ENCODE data around the gene GALNT18. TPM values are rescaled to one million over a fixed set of nuclear protein-coding genes. Genes with fewer than 3 reads are reported as not detected.

Gene GALNT18
- total RNA-seq, 1 experiment from 2014 or later = 14.1 TPM

- intact Hi-C loops (cut with micrococcal nuclease) = loop anchor here (10.0 kb wide), 1 partner anchor 244 kb away; the partner anchor contains the start of gene GALNT18
- Mint-ChIP-seq H3K4me3 (ENCODE audit: unreplicated experiment) (no peak overlapping the region), H3K27me3 (ENCODE audit: insufficient read depth, unreplicated experiment) (no peaks in the 10 kb centered on the region), H3K9me3 (ENCODE audit: unreplicated experiment) (no peaks in the 10 kb centered on the region), H3K4me1 (ENCODE audit: insufficient read depth, unreplicated experiment) (no peaks in the 10 kb centered on the region), H3K36me3 (ENCODE audit: insufficient read depth, unreplicated experiment) (peaks cover 6% of the 10 kb centered on the region), H3K27ac (ENCODE audit: low read depth, unreplicated experiment) (no peak overlapping the region)
- BruUV-seq (replicated peaks) = no TSS peak
- no peak for TF ChIP-seq CTCF (IDR thresholded peaks at IDR 0.05; ENCODE audit: unreplicated experiment)
- POLR2A ChIA-PET = interaction anchor here (0.6 kb wide), 1 partner anchor 10 kb away, joined by 3 read pairs; no protein-coding TSS in a partner anchor
- no peak for DNase-seq (ENCODE audit: unreplicated experiment)
- CTCF ChIA-PET = no interaction called here
Measured at GRCh38 chr11:11380883-11381282, 240.9 kb downstream of the GALNT18 start.

DNA sequence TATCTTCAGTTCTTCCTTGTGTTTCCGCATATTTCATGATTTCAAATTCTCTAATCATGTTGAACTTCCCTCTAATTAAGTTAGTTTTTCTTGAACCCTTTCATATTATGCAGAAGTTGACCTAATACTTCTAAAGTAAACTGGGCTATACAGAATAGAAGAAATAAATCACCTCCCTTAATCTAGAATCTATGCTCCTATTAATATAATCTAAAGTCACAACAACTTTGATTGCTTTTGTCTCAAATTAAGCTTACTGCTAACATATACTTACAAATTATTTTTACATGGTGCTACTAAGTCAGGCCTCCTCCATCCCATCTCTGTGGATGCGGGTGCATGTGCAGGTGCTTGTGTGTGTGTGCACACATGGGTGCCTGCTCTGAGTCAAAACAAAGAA, 241.5 kb downstream of the GALNT18 start:
- BruUV-seq (replicated peaks) = no TSS peak
- no peak overlapping the region for H3K4me3 Mint-ChIP-seq (ENCODE audit: unreplicated experiment)

DNA sequence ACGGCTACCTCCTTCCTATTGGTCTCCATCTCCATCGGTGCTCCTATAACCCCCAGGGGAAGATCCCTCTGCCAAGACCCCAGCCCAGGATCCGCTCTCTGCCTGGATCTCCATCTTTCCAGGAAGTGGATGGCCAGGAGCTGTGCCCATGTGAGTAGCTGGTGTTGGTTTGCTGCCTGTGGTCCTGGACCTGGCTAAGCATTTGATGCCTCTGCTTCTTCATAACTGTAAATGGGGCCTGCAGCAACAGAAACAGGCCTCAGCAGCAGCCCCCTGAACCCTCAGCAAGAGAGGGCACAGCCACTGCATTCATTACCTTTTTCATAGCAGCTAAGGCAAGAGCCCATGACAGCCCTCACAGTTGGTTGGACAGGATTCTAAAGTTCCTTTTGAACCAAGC, 242.1 kb downstream of the GALNT18 start:
- no peaks in the 10 kb centered on the region for H3K27me3 Mint-ChIP-seq (ENCODE audit: insufficient read depth, unreplicated experiment)
- intact Hi-C loops (cut with micrococcal nuclease) = loop anchor here (10.0 kb wide), 1 partner anchor 245 kb away; the partner anchor contains the start of gene GALNT18
- POLR2A ChIA-PET = no interaction called here
- H3K27ac Mint-ChIP-seq (ENCODE audit: low read depth, unreplicated experiment) = no peak overlapping the region
- CTCF ChIA-PET = no interaction called here
- H3K4me1 Mint-ChIP-seq (ENCODE audit: insufficient read depth, unreplicated experiment) = no peaks in the 10 kb centered on the region
- DNase-seq (ENCODE audit: unreplicated experiment) = no peak
- no peak overlapping the region for H3K4me3 Mint-ChIP-seq (ENCODE audit: unreplicated experiment)
- peaks cover 6% of the 10 kb centered on the region for H3K36me3 Mint-ChIP-seq (ENCODE audit: insufficient read depth, unreplicated experiment)
- no TSS peak for BruUV-seq (replicated peaks)
- no peak for TF ChIP-seq CTCF (IDR thresholded peaks at IDR 0.05; ENCODE audit: unreplicated experiment)
- no peaks in the 10 kb centered on the region for H3K9me3 Mint-ChIP-seq (ENCODE audit: unreplicated experiment)

More for the DNA sequence above, 241.5 kb downstream of the GALNT18 start:
- Mint-ChIP-seq H3K27me3 (ENCODE audit: insufficient read depth, unreplicated experiment) (no peaks in the 10 kb centered on the region), H3K27ac (ENCODE audit: low read depth, unreplicated experiment) (no peak overlapping the region), H3K36me3 (ENCODE audit: insufficient read depth, unreplicated experiment) (peaks cover 6% of the 10 kb centered on the region), H3K9me3 (ENCODE audit: unreplicated experiment) (no peaks in the 10 kb centered on the region), H3K4me1 (ENCODE audit: insufficient read depth, unreplicated experiment) (no peaks in the 10 kb centered on the region)
- intact Hi-C loops (cut with micrococcal nuclease) = loop anchor here (10.0 kb wide), 1 partner anchor 244 kb away; the partner anchor contains the start of gene GALNT18
- ChIA-PET CTCF (no interaction called here), POLR2A (interaction anchor here (0.6 kb wide), 1 partner anchor 11 kb away, joined by 3 read pairs; no protein-coding TSS in a partner anchor)
- no peak for TF ChIP-seq CTCF (IDR thresholded peaks at IDR 0.05; ENCODE audit: unreplicated experiment)
- no peak for DNase-seq (ENCODE audit: unreplicated experiment)

- H3K9me3 Mint-ChIP-seq (ENCODE audit: unreplicated experiment) = no peaks in the 10 kb centered on the region
- peaks cover 6% of the 10 kb centered on the region for H3K36me3 Mint-ChIP-seq (ENCODE audit: insufficient read depth, unreplicated experiment)
- no peak for TF ChIP-seq CTCF (IDR thresholded peaks at IDR 0.05; ENCODE audit: unreplicated experiment)
- ChIA-PET CTCF (interaction anchor here (0.6 kb wide), 2 partner anchors 171 to 240 kb away, joined by 3 to 4 read pairs; no protein-coding TSS in a partner anchor), POLR2A (no interaction called here)
- no peaks in the 10 kb centered on the region for H3K4me1 Mint-ChIP-seq (ENCODE audit: insufficient read depth, unreplicated experiment)
- no peak overlapping the region for H3K27ac Mint-ChIP-seq (ENCODE audit: low read depth, unreplicated experiment)
- no peaks in the 10 kb centered on the region for H3K27me3 Mint-ChIP-seq (ENCODE audit: insufficient read depth, unreplicated experiment)
- H3K4me3 Mint-ChIP-seq (ENCODE audit: unreplicated experiment) = no peak overlapping the region
- intact Hi-C loops (cut with micrococcal nuclease) = no loop called here
- no peak for DNase-seq (ENCODE audit: unreplicated experiment)
- no TSS peak for BruUV-seq (replicated peaks)
Measured at GRCh38 chr11:11378184-11378940, 243.4 kb downstream of the GALNT18 start.

Measured in MCF 10A (cell line).